Measurements from ENCODE around the gene UGT1A8.
"Not testable (repeated sequence)": the region's sequence is repeated elsewhere in the genome, so short reads cannot be mapped to it uniquely, and the experiment has no call there.

The UGT1A8 gene

DNA sequence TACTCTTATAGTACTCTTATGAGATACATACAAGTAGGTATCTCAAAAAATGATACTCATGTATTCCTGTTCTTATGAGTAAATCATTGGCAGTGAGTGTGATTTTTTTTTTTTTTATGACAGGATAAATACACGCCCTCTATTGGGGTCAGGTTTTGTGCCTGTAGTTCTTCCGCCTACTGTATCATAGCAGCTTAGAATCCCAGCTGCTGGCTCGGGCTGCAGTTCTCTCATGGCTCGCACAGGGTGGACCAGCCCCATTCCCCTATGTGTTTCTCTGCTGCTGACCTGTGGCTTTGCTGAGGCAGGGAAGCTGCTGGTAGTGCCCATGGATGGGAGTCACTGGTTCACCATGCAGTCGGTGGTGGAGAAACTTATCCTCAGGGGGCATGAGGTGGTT, at the start of gene UGT1A8:
TSS of gene UGT1A8 (plus strand) at position 158 of the 400 bp plus-strand sequence. CDS start at position 233, 75 bp downstream.
- not testable (repeated sequence) for DNase-seq (ENCODE audit: low read depth)

DNA sequence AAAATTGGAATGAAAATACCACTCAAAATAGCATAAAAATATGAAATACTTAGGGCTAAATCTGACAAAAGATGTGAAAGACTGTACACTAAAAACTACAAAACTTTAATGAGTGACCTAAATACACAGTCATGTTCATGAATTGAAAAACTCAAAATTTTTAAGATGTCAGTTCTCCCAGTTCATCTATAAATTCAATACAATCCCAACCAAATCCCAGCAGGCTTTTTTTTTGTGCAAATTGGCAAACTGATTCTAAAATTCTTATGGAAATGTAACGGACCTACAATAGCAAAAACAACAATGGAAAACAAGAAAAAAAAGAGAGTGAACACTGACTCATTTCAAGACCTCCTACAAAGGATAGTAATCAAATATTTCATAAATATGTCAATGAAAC, 46.4 kb upstream of the UGT1A8 start:
- no peak for DNase-seq (ENCODE audit: low read depth)

DNA sequence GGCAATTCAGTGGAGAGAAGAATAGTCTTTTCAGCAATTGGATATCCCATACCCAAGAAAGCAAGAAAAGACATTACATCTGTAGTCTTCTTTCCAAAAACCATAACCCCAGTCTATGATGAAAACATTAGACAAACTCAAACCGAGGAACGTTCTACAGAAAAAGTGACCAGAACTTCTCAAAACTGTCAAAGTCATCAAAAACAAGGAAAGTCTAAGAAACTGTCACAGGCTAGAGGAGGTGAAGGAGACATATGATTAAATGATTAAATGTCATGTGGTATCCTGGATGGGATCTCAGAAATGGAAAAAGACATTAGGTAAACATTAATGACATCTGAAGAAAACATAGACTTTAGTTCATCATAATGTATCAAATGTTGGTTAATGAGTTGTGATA, 46.0 kb upstream of the UGT1A8 start:
- no peak for DNase-seq (ENCODE audit: low read depth)

DNA sequence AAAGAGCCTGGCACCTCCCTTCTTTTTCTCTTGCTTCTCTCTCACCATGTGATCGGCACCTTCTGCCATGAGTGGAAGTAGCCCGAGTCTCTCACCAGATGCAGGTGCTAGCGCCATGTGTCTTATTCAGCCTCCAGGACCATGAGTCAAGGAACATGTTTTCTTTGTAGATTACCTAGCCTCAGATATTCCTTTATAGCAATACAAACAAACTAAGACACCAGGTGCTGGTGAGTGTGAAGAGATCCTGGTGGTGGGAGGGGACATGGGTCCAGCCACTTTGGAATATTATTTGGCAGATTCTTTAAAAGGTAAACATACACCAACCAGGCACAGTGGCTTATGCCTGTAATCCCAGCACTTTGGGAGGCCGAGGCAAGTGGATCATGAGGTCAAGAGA, 45.0 kb upstream of the UGT1A8 start:
- DNase-seq (ENCODE audit: low read depth) = no peak

DNA sequence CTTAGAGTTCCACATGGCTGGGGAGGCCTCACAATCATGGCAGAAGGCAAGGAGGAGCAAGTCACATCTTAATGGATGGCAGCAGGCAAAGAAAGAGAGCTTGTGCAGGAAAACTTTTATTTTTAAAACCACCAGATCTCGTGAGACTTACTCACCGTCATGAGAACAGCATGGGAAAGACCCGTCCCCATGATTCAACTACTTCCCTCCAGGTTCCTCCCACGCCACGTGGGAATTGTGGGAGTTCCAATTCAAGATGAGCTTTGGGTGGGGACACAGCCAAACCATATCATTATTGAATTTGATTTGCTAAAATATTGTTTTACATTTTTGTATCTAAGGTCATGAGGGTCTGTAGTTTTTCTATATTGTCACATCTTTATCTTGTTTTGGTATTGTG, 40.1 kb upstream of the UGT1A8 start:
- DNase-seq (ENCODE audit: low read depth) = not testable (repeated sequence)

DNA sequence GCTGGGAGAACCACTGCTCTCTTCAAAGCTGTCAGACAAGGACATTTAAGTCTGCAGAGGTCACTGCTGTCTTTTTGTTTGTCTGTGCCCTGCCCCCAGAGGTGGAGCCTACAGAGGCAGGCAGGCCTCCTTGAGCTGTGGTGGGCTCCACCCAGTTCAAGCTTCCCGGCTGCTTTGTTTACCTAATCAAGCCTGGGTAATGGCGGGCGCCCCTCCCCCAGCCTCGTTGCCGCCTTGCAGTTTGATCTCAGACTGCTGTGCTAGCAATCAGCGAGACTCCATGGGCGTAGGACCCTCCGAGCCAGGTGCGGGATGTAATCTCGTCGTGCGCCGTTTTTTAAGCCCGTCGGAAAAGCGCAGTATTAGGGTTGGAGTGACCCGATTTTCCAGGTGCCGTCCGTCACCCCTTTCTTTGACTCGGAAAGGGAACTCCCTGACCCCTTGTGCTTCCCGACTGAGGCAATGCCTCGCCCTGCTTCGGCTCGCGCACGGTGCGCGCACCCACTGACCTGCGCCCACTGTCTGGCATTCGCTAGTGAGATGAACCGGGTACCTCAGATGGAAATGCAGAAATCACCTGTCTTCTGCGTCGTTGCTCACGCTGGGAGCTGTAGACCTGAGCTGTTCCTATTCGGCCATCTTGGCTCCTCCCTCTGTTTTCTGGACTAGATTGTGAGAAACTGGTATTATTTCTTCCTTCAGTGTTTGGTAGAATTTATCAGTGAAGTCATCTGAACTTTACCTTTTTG, 34.0 kb upstream of the UGT1A8 start:
- DNase-seq (ENCODE audit: low read depth) = not testable (repeated sequence)

DNA sequence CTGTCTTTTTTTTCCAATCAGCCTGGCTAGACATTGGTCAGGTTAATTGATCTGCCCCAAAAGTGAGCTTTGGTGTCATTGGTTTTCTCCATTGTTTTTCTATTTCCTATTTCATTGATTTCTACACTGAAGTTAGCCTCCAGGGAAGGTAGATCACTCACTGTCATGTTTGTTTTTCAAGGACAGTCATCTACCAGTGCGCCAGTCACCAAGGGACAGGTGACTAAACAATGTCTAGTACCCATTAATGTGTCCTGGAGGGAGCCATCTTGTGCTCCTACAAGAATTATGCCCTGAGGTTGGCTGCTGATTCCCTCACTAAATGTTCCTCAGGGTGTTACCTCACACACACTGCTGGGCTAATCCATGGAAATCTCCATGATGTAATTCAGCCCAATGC, 33.2 kb upstream of the UGT1A8 start:
- DNase-seq (ENCODE audit: low read depth) = no peak

DNA sequence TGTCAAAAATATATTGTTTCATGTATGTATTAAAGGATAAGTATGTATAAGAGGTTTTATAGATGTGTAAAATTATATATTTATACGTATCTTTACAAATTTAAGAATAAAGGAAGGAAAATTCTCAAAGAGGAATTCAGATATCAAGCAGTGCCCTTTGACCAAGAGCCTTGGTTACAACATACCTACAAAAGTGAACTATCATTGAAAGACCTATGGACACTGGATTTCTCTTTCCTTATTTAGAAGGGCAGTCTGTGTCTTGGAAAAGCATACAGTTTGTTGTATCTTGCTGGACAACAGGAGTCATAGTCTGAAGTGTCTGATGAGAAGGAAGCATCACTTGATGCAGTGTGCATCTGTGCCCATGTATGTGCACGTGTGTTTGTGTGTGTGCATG, 29.0 kb upstream of the UGT1A8 start:
- no peak for DNase-seq (ENCODE audit: low read depth)

DNA sequence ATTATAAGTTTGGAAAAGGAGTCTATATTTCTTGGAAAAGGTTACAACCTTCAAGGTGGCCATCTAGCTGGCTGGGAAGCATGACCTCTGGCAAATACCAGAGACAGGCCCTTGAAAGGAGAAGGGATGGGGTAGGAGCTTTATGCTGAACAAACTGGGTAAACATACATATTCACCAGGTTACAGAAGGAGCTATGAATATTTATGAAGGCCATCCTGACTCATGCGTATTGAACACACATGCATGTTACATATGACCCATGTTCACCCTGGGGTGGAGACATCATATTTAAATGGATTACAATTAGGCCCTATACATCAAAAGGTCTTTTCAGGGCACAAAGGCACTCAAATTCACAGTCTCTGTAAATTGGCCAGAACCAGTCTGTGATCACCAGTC, 24.7 kb upstream of the UGT1A8 start:
- DNase-seq (ENCODE audit: low read depth) = not testable (repeated sequence)

DNA sequence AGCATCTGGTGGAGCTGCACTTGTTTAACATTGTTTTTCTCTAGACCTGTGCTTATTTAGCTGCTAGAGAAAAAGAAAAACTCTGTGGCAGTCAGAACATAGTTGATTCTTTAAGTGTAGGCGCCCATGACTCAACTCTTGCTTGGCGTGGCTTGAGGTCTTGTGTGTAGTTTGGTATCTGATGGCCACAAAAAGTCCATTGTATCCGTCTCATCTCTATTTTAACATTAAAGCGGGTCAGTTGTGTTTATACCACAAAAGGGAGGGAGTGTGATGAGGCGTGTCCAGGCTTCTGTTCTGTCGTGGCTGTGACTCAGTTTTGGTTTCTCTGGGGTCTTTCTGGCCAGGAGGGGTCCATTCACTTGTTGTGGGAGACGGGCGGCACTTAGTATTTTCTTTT, 24.2 kb upstream of the UGT1A8 start:
- DNase-seq (ENCODE audit: low read depth) = no peak

DNA sequence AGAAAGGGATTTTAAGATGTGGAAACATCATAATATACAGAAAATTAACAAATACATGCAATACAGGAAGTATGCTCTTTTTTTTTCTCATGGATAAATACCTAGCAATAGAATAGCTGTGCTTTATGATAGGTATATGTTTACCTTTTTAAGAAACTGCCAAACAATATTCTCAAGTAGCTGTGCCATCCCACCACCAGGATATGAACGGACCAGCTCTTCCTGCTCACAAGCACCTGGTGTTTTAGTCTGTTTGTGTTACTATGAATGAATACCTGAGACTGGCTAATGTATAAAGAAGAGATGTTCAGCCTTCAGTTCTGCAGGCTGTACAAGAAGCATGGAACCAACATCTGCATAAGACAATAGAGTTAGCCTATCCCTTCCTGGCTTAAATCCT, 19.9 kb upstream of the UGT1A8 start:
- DNase-seq (ENCODE audit: low read depth) = no peak

DNA sequence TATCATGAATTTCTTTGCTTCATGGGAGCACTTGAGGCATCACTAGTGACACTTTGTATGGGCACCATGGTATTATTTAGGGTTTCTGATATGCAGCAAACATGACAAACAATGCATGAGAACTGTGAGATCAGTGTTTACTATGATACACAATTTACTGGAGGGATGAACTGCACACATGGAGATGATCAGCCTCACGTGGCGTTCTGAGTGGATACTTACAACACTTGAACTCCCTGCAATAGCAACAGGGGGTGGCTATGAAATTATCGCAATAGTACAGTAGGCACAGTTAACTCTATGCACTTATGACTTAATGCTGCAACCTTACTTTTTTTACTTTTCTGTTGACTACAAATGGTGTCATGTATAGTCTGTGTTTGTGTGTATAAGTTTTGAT, 18.5 kb upstream of the UGT1A8 start:
- no peak for DNase-seq (ENCODE audit: low read depth)

DNA sequence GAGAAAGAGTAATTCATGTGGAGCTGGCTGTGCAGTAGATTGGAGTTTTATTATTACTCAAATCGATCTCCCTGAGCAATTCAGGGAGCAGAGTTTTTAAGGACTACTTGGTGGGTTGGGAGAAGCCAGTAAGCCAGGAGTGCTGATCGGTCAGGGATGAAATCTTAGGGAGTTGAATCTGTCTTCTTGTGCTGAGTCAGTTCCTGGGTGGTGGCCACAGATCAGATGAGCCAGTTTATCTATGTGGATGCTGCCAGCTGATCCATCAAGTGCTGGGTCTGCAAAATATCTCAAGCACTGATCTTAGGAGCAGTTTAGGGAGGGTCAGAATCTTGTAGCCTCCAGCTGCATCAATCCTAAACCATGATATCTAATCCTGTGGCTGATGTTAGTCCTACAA, 17.0 kb upstream of the UGT1A8 start:
- DNase-seq (ENCODE audit: low read depth) = no peak

DNA sequence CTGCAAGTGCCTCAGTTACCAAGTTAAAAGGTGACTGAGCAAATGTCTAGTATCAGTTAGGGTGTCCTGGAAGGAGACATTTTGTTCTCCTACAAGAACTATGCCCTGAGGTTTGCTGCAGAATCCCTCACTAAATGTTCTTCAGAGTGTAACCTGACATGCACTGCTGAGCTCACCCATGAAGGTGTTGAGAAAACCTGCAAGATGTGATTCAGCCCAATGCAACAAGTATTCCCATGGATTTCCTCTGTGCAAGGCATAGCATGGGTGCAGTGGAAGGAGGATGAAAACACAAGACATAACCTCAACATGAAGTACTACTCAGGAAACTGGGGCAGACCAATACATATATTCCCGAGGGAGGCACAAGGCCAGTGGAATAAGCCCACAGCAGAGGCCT, 15.4 kb upstream of the UGT1A8 start:
- no peak for DNase-seq (ENCODE audit: low read depth)

DNA sequence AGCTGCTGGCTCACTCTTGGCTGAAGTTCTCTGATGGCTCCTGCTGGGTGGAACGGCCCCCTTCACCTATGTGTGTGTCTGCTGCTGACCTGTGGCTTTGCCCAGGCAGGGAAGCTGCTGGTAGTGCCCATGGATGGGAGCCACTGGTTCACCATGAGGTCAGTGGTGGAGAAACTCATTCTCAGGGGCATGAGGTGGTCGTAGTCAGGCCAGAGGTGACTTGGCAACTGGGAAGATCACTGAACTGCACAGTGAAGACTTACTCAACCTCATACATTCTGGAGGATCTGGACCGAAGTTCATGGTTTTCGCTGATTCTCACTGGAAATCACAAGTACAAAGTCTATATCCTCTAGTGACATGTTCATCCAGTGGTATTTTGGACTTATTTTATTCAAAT, 13.9 kb upstream of the UGT1A8 start:
- no peak for DNase-seq (ENCODE audit: low read depth)

DNA sequence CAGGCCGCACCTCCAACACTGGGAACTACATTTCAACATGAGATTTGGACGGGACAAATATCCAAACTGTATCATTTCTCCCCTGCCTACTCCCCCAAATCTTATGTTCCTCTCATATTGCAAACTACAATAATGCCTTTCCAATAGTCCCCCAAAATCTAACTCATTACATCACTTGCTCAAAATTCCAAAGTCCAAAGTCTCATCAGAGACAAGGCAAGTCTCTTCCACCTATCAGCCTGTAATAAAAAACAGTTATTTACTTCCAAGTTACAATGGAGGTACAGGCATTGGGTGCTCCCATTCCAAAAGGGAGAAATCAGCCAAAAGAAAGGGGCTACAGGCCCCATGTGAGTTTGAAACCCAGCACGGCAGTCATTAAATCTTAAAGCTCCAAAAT, 12.6 kb upstream of the UGT1A8 start:
- DNase-seq (ENCODE audit: low read depth) = no peak

DNA sequence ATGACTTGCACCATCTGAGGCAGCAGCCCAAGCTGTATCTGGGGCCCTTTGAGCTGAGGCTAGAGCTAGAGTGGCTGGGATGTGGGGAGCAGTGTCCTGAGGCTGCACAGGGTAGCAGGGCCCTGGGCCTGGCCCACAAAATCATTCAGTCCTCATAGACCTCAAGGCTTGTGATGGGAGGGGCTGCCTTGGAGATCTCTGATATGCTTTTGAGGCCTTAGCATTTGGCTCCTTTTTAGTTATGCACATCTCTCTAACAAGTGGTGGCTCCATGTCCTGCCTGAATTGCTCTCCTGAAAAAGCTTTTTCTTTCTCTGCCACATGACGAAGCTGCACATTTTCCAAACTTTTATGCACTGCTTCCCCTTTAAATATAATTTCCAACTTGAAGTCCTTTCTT, 11.8 kb upstream of the UGT1A8 start:
- no peak for DNase-seq (ENCODE audit: low read depth)

DNA sequence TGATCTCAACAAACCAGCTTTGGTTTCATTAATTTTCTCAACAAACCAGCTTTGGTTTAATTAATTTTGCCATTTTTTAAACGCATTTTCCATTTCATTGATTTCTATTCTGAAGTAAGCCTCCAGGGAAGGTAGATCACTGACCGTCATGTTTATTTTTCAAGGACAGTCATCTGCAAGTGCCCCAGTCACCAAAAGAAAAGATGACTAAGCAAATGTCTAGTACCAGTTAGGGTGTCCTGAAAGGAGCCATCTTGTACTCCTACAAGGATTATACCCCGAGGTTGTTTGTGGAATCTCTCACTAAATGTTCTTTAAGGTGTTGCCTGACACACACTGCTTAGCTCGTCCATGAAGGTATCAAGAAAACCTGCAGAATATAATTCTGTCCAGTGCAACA, 6.1 kb upstream of the UGT1A8 start:
- DNase-seq (ENCODE audit: low read depth) = no peak

DNA sequence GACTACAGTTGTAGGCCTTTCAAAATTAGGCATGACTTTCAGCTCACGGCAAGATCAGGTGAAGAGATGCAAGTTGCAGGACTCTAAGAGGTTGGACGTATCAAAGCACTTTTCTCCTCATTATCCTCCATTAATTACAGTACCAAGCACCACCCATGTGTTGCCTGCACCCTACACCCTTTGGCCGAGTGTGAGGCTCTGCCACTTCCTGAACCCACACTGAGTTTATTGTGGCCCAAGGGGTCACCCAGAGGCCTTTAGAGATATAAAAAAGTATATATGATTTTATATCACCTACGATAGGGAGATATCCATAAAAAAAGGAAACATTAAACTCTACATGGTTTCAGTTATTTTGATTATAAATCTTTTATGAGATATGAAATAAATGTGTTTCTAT, 2.8 kb downstream of the UGT1A8 start:
- no peak for DNase-seq (ENCODE audit: low read depth)

DNA sequence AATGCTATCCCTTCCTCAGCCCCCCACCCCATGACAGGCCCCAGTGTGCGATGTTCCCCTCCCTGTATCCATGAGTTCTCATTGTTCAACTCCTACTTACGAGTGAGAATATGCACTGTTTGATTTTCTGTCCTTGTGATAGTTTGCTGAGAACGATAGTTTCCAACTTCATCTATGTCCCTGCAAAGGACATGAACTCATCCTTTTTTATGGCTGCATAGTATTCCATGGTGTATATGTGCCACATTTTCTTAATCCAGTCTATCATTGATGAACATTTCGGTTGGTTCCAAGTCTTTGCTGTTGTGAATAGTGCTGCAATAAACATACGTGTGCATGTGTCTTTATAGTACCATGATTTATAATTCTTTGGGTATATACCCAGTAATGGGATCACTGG, 4.4 kb downstream of the UGT1A8 start:
- DNase-seq (ENCODE audit: low read depth) = not testable (repeated sequence)

DNA sequence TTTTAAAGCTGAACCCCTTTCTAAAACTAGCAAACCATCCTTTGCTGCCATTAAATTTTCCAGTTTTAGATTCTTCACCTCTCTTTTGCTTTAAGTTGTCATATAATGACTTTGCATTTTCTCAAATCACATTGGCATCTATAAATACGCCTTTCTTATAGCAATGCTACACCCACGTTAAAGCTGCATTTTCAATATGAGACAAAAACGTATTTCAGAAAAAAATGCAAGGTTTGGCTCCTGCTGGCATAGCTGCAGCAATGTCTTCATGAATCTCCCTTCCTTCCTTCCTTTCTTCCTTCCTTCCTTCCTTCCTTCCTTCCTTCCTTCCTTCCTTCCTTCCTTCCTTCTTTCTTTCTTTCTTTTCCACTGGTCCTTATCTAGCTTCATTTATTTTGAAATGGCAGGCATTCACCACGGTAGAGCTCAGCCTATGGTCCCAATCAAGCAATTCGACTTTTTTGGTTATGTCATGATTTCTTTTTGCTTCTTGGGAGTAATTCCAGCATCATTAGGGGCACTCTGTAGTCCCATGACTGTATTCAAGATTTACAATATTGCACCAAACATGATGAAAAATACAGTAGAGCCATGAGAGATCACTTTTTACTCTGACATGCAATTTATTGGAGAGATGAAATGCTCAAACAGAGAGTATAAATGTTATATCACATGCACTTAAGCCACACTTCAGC, 10.0 kb downstream of the UGT1A8 start:
- DNase-seq (ENCODE audit: low read depth) = no peak

DNA sequence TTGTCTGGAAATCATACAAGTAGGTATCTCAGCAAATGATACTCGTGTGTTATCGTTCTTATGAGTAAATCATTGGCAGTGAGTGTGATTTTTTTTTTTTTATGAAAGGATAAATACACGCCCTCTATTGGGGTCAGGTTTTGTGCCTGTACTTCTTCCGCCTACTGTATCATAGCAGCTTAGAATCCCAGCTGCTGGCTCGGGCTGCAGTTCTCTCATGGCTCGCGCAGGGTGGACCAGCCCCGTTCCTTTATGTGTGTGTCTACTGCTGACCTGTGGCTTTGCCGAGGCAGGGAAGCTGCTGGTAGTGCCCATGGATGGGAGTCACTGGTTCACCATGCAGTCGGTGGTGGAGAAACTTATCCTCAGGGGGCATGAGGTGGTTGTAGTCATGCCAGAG, 18.9 kb downstream of the UGT1A8 start, which contains the start of gene UGT1A10:
TSS of gene UGT1A10 (plus strand) at position 143 of the 400 bp plus-strand sequence. CDS start at position 218, 75 bp downstream.
- DNase-seq (ENCODE audit: low read depth) = not testable (repeated sequence)

DNA sequence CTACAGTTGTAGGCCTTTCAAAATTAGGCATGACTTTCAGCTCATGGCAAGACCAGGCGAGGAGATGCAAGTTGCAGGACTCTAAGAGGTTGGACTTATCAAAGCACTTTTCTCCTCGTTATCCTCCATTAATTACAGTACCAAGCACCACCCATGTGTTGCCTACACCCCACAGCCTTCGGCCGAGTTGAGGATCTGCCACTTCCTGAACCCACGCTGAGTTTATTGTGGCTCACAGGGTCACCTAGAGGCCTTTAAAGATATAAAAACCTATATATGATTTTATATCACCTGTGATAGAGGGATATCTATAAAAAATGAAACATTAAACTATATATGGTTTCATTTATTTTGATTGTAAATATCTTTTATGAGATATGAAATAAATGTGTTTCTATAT, 21.4 kb downstream of the UGT1A8 start:
- DNase-seq (ENCODE audit: low read depth) = no peak

DNA sequence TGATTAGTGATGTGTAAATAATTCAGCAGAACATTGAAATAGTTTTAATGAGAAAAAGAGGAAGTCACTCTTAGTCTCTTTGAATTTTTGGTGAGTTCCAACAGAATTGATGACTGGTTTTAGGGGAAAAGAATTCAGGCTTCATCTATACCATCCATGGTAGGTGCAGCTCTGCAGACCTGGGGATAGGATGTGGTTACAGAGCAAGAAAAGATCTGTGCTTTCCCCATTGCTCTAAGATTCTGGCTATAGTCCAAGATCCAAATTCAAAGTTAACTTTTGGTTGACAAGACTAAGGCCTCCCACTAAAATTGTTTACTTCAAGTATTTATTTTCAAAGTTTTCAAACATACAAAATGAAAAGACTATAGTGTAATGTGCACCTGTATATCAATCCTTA, 22.4 kb downstream of the UGT1A8 start:
- no peak for DNase-seq (ENCODE audit: low read depth)

All from fibroblast of the conjunctiva (primary cell).